HTERT RPE-1 (cell line): ENCODE results near the gene KCNJ16.

Experiments
- in situ Hi-C: fragments of 300-500 bp; cut with MboI; formaldehyde crosslinking; loops from 4 replicates; pipeline ENCODE4 v1.14.3; 2020; ENCODE audit warnings: low sequenced_read_pairs

The KCNJ16 gene

GRCh38 chr17:70095455-70095854 lies 20.4 kb downstream of the KCNJ16 start:
- in situ Hi-C loops = no loop called here

GRCh38 chr17:70096861-70097260 lies 21.8 kb downstream of the KCNJ16 start:
- in situ Hi-C loops = no loop called here

- in situ Hi-C loops = no loop called here
These were observed 23.0 kb downstream of the KCNJ16 start for GRCh38 chr17:70098030-70098429.

DNA sequence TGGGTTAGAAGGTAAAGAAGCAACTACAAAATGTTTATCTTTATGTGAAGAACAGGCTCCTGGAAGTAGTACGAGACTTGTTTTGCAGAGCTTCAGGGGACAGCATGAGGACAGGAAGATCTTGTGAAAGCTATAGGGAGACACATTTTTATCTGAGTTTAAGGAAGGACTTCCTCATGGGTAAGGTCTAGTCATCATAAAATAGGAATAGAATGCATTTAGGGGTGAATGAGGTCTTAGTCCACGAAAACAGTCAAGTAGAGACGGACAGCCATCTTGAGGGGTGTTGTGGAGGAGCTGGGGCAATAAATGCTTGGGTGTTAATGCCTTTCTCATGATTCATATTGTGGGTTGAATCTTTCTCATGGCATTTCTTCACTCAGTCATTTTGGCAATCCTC lies 24.3 kb downstream of the KCNJ16 start:
- in situ Hi-C loops = no loop called here

- in situ Hi-C loops = no loop called here
These were observed 24.9 kb downstream of the KCNJ16 start for GRCh38 chr17:70099884-70100283.

DNA sequence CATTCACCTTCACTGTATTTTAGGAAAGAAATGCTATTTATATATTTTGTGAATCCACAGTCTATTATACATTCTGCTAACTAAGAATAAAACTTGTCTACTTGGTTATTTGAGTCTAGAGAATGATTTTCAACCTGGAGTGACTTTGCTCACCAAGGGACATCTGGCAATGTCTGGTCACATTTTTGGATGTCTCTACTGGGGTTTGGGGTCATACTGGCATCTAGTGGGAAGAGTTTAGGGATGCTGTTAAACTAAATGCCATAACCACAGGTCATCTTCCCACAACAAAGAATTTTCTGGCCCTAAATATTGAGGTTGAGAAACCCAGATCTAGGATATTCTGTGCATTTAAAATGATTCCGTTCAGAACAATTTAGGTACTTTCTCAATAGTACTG lies 26.0 kb downstream of the KCNJ16 start:
- in situ Hi-C loops = no loop called here

DNA sequence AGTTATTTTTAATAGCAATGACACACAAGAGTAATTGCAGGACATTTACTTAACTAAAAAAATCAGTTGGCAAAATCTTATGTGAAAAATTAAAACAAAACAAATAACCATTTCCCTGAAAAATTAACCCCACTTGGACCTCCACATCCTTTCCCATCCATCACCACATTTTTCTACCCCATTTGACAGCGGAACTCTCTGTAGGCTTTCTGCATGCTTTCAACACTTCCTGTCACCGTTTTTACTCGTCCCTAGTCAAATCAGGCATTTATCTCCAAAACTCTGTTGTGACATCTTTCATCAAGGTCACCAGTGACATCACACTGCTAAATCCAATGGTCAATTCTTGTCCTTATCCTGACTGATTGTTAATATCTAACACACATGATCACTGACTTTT lies 27.5 kb downstream of the KCNJ16 start:
- in situ Hi-C loops = no loop called here

GRCh38 chr17:70104791-70105523 lies 29.9 kb downstream of the KCNJ16 start:
- in situ Hi-C loops = no loop called here

DNA sequence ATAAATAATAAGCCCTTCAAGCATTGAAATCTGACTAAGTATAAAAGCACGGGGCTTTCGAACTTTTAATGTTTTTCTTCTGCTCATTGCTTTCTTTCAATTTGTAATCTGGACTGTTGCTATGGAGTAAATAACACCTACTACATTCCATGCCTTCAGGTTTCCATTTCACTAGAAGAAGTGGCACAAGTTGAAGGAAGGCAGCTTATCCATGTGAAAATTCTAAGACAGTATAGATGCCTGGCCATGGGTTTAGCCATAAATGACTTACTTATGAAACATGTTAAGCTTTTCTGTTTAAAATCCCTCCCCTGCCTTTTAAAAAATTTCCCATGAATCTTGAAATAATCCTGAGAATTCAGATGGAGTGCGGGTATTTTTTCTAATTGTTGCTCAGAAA lies 30.6 kb downstream of the KCNJ16 start:
- in situ Hi-C loops = no loop called here

DNA sequence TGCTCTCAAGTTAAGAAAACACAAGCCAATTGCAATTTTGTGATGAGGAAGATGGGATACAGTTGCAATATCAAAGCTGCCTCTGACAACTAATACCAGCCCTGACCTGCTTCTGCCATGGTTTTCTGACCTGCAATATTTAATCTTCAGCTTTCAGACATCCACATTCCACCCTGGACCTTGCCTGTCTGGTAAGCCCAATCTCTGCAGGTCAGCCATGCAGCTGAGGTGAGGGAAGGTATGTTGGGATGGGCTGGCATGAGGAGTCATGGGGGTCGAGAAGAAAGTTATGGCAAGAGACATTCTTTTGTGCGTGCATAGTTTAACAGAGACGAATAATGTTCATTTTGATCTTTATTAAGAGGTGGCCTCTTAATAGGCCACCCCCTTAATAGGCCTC lies 31.5 kb downstream of the KCNJ16 start:
- in situ Hi-C loops = no loop called here

- in situ Hi-C loops = no loop called here
These were observed 32.4 kb downstream of the KCNJ16 start for GRCh38 chr17:70107441-70107840.

GRCh38 chr17:70107904-70108565 lies 33.0 kb downstream of the KCNJ16 start:
- in situ Hi-C loops = no loop called here

GRCh38 chr17:70109497-70109896 lies 34.5 kb downstream of the KCNJ16 start:
- in situ Hi-C loops = no loop called here

DNA sequence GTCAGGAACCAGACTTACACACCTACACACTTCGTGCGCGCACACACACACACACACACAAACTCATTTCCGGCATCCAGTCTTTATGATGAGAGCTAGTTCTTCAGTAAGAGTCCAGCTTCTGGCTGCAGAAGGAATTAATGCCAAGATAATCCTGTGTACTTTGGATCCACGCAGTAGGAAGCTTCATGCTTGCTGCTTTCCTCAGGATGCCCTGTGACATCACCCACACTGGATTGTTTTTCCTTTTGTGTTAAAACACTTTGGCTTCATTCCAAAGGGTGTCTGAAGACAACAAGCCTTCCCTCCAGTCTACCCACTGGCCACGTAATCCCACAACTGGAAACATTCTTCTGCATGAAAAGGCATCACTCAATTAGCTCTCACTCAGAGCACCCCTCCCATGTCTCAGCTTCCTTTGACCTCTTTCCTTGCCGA lies 35.4 kb downstream of the KCNJ16 start:
- in situ Hi-C loops = no loop called here

DNA sequence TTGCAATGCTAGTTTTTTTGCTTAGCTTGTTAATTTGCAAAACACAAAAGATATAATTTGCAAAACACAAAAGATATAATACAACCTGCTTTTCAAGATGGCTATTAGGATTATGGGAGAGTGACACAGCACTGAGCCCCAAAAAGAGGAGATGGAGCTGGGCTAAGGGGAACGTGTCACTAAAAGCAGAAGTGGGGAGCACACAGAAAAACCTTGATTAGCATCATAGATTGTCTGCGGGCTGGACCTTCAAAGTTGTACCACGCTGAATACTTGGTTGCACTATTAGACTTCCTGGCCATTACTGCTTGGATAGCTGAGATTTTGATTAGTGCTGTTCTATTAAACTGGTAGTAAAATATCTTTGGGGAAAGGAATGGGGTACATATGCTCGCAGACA lies 36.2 kb downstream of the KCNJ16 start:
- in situ Hi-C loops = no loop called here

DNA sequence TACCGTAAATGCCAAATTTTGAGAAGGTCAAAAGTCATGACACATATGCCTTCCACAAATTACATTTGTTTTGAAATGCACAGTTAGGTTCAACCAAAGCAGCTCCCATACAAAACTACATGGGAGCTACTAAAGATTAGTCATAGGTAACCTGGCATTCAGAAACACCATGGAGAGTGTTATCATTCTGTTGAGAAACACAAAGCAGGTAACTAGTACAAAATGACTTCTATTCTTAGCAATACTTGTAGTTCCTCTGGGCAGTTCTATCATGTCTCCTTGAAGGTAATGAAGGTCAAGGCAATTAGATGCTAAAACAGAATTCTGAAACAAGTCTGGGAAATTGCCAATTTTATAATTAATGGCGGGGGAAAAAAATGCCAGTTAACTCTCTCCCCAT lies 39.4 kb downstream of the KCNJ16 start:
- in situ Hi-C loops = no loop called here

GRCh38 chr17:70115126-70115525 lies 40.1 kb downstream of the KCNJ16 start:
- in situ Hi-C loops = no loop called here

GRCh38 chr17:70116919-70117318 lies 41.9 kb downstream of the KCNJ16 start:
- in situ Hi-C loops = no loop called here

DNA sequence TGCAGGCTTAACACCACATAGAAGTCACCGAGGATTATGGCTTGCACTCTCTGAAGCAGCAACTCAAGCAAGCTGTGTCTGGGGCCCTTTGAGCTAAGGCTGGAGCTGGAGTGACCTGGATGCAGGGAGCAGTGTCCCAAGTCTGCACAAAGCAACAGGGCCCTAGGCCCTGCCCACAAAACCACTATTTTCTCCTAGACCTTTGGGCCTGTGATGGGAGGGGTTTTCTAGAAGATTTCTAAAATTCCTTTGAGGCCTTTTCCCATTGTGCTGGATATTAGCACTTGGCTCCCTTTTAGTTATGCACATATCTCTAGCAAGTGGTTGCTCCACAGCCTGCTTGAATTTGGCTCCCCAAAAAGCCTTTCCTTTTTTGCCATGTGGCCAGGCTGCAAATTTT lies 44.5 kb downstream of the KCNJ16 start:
- in situ Hi-C loops = no loop called here

DNA sequence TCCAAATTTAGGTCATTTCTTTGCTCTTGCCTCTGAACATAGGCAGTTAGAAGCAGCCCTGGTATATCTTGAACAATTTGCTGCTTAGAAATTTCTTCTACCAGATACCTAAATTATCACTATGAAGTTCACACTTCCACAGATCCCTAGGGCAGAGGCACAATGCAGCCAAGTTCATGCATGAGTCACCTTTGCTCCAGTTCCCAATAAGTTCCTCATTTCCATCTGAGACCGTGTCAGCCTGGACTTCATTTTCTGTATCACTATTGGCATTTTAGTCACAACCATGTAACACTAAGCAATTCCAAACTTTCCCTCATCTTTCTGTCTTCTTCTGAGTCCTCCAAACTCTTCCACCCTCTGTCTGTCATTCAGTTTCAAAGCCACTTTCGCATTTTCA lies 45.0 kb downstream of the KCNJ16 start:
- in situ Hi-C loops = no loop called here

GRCh38 chr17:70120425-70120824 lies 45.4 kb downstream of the KCNJ16 start:
- in situ Hi-C loops = no loop called here

GRCh38 chr17:70121126-70121525 lies 46.1 kb downstream of the KCNJ16 start:
- in situ Hi-C loops = no loop called here

GRCh38 chr17:70123193-70123592 lies 48.2 kb downstream of the KCNJ16 start:
- in situ Hi-C loops = no loop called here
